ENCODE data around the gene RNF214.

DNA sequence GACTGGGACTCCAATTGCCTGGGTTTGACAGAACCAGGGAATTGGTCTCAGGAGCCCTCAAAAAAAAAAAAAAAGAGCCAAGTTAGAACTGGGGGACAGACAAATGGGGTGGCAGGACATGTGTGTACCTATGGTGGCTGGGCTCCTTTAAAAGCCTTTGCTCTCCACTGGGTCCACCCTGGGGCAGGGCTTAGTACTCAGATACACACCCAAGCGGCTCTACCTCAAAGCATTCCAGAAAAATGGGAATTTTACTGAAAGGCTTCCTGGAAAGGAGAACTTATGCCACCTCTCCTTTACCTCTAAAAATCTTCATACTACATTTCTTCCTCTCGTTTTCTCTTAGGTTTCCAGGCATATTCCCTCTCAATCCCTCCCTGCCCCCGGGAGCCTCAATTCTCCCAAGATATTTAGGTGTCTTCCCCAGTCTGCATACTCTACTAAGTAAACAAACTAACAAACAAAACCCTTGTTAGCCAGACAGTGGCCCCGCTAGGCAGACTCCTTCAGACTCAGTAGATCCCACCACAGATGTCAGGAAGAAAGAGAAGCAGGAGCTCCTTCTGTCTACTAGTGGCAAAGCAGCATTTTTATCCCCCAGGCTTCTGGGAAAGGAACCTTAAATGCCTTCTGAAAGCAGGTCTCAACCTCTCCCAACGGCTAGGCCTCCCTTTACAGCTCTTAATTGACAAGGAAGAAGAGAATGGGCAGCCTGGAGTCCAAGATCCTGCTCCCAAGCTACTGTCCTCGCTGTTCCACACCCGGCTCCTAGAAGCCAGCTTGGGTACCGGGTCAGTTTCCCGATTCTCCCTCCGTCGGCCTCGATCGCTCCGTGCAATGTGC, 1.3 kb upstream of the RNF214 start:
- TF ChIP-seq ARNTL (CRISPR knock-in tag; IDR thresholded peaks at IDR 0.05; ENCODE audit: borderline replicate concordance, low read depth) (no peak), RARB (CRISPR knock-in tag; IDR thresholded peaks at IDR 0.05) (no peak)
- TF ChIP-seq, protein P1, sequence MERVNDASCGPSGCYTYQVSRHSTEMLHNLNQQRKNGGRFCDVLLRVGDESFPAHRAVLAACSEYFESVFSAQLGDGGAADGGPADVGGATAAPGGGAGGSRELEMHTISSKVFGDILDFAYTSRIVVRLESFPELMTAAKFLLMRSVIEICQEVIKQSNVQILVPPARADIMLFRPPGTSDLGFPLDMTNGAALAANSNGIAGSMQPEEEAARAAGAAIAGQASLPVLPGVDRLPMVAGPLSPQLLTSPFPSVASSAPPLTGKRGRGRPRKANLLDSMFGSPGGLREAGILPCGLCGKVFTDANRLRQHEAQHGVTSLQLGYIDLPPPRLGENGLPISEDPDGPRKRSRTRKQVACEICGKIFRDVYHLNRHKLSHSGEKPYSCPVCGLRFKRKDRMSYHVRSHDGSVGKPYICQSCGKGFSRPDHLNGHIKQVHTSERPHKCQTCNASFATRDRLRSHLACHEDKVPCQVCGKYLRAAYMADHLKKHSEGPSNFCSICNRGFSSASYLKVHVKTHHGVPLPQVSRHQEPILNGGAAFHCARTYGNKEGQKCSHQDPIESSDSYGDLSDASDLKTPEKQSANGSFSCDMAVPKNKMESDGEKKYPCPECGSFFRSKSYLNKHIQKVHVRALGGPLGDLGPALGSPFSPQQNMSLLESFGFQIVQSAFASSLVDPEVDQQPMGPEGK (CRISPR knock-in tag; IDR thresholded peaks at IDR 0.05; ENCODE audit: borderline replicate concordance): no peak
- TF ChIP-seq, protein P2, sequence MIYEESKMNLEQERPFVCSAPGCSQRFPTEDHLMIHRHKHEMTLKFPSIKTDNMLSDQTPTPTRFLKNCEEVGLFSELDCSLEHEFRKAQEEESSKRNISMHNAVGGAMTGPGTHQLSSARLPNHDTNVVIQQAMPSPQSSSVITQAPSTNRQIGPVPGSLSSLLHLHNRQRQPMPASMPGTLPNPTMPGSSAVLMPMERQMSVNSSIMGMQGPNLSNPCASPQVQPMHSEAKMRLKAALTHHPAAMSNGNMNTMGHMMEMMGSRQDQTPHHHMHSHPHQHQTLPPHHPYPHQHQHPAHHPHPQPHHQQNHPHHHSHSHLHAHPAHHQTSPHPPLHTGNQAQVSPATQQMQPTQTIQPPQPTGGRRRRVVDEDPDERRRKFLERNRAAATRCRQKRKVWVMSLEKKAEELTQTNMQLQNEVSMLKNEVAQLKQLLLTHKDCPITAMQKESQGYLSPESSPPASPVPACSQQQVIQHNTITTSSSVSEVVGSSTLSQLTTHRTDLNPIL (CRISPR knock-in tag; IDR thresholded peaks at IDR 0.05; ENCODE audit: low read depth): no peak

All from SK-N-SH treated with all-trans-retinoic acid at 6 μM for 48 hours (cell line).